HG02678 (cell line): ENCODE data around the gene HUWE1.

Experiments
- ATAC-seq: cut with Tn5 transposase; IDR thresholded peaks from one replicate; pipeline ENCODE4 v1.9.1; 2021; ENCODE audit warnings: mild to moderate bottlenecking, moderate library complexity; ENCODE audit not compliant: unreplicated experiment

Gene HUWE1

GRCh38 chrX:53685711-53686110, 808 bp downstream of the HUWE1 start:
- no peak for ATAC-seq

GRCh38 chrX:53684415-53685192, 1.9 kb downstream of the HUWE1 start:
- ATAC-seq, result no peak

- ATAC-seq, result peak; percentile 62
Observed at GRCh38 chrX:53683556-53684414, 2.7 kb downstream of the HUWE1 start.

GRCh38 chrX:53682885-53683555, 3.5 kb downstream of the HUWE1 start:
- no peak for ATAC-seq

- no peak for ATAC-seq
Observed at GRCh38 chrX:53681661-53682060, 4.9 kb downstream of the HUWE1 start.

- ATAC-seq, result no peak
Observed at GRCh38 chrX:53678667-53679066, 7.9 kb downstream of the HUWE1 start.

GRCh38 chrX:53677286-53677685, 9.2 kb downstream of the HUWE1 start:
- no peak for ATAC-seq

GRCh38 chrX:53674581-53674980, 11.9 kb downstream of the HUWE1 start:
- ATAC-seq, result no peak

GRCh38 chrX:53669258-53669657, 17.3 kb downstream of the HUWE1 start:
- ATAC-seq, result no peak

GRCh38 chrX:53666171-53666570, 20.3 kb downstream of the HUWE1 start:
- no peak for ATAC-seq

- no peak for ATAC-seq
Observed at GRCh38 chrX:53660004-53660403, 26.5 kb downstream of the HUWE1 start.

GRCh38 chrX:53659039-53659438, 27.5 kb downstream of the HUWE1 start:
- ATAC-seq, result no peak

- ATAC-seq, result no peak
Observed at GRCh38 chrX:53656845-53657244, 29.7 kb downstream of the HUWE1 start.

- no peak for ATAC-seq
Observed at GRCh38 chrX:53654376-53654775, 32.1 kb downstream of the HUWE1 start.

- ATAC-seq, result no peak
Observed at GRCh38 chrX:53644751-53645150, 41.8 kb downstream of the HUWE1 start.

- ATAC-seq, result no peak
Observed at GRCh38 chrX:53642337-53642736, 44.2 kb downstream of the HUWE1 start.

GRCh38 chrX:53639257-53639656, 47.3 kb downstream of the HUWE1 start:
- ATAC-seq, result no peak

- no peak for ATAC-seq
Observed at GRCh38 chrX:53637479-53637878, 49.0 kb downstream of the HUWE1 start.

GRCh38 chrX:53631156-53631555, 55.4 kb downstream of the HUWE1 start:
- no peak for ATAC-seq

- ATAC-seq, result no peak
Observed at GRCh38 chrX:53630261-53630660, 56.3 kb downstream of the HUWE1 start.

- ATAC-seq, result no peak
Observed at GRCh38 chrX:53622431-53622830, 64.1 kb downstream of the HUWE1 start.
